ENCODE data around the gene SEC22C. TPM values are rescaled to one million over a fixed set of nuclear protein-coding genes. Genes with fewer than 3 reads are reported as not detected.

Gene SEC22C
- polyA plus RNA-seq, 1 experiment = 33.0 TPM

- Histone ChIP-seq H3K27ac (ENCODE audit: low read depth, low read length) (no peak overlapping the region), H3K9me3 (ENCODE audit: control insufficient read depth, insufficient read depth, low read length) (no peaks in the 10 kb centered on the region), H3K27me3 (ENCODE audit: control insufficient read depth, insufficient read depth, low read length) (peaks cover 3% of the 10 kb centered on the region), H3K4me3 (ENCODE audit: low read depth, low read length) (no peak overlapping the region)
- no peak for DNase-seq (ENCODE audit: low read depth, low spot score)
- no peak for TF ChIP-seq CTCF (IDR thresholded peaks at IDR 0.05; ENCODE audit: low read depth, low read length)
- ChIA-PET POLR2A (no interaction called here), CTCF (no interaction called here)
These were observed 65.8 kb downstream of the SEC22C start for GRCh38 chr3:42515976-42516375.

- Histone ChIP-seq H3K27ac (ENCODE audit: low read depth, low read length) (no peak overlapping the region), H3K9me3 (ENCODE audit: control insufficient read depth, insufficient read depth, low read length) (no peaks in the 10 kb centered on the region), H3K4me3 (ENCODE audit: low read depth, low read length) (no peak overlapping the region), H3K27me3 (ENCODE audit: control insufficient read depth, insufficient read depth, low read length) (peaks cover 3% of the 10 kb centered on the region)
- POLR2A ChIA-PET = no interaction called here
- CTCF ChIA-PET = no interaction called here
- DNase-seq (ENCODE audit: low read depth, low spot score) = no peak
- no peak for TF ChIP-seq CTCF (IDR thresholded peaks at IDR 0.05; ENCODE audit: low read depth, low read length)
These were observed 66.3 kb downstream of the SEC22C start for GRCh38 chr3:42515391-42515916.

GRCh38 chr3:42514876-42515275 lies 66.9 kb downstream of the SEC22C start:
- POLR2A ChIA-PET = no interaction called here
- Histone ChIP-seq H3K4me3 (ENCODE audit: low read depth, low read length) (no peak overlapping the region), H3K27ac (ENCODE audit: low read depth, low read length) (no peak overlapping the region)

GRCh38 chr3:42513521-42513920 lies 68.2 kb downstream of the SEC22C start:
- TF ChIP-seq CTCF (IDR thresholded peaks at IDR 0.05; ENCODE audit: low read depth, low read length) = no peak
- ChIA-PET CTCF (no interaction called here), POLR2A (no interaction called here)
- Histone ChIP-seq H3K27ac (ENCODE audit: low read depth, low read length) (no peak overlapping the region), H3K9me3 (ENCODE audit: control insufficient read depth, insufficient read depth, low read length) (no peaks in the 10 kb centered on the region), H3K4me3 (ENCODE audit: low read depth, low read length) (no peak overlapping the region), H3K27me3 (ENCODE audit: control insufficient read depth, insufficient read depth, low read length) (peaks cover 9% of the 10 kb centered on the region)
- no peak for DNase-seq (ENCODE audit: low read depth, low spot score)

More at GRCh38 chr3:42514876-42515275, 66.9 kb downstream of the SEC22C start:
- DNase-seq (ENCODE audit: low read depth, low spot score) = no peak
- Histone ChIP-seq H3K9me3 (ENCODE audit: control insufficient read depth, insufficient read depth, low read length) (no peaks in the 10 kb centered on the region), H3K27me3 (ENCODE audit: control insufficient read depth, insufficient read depth, low read length) (peaks cover 3% of the 10 kb centered on the region)
- CTCF ChIA-PET = interaction anchor here (0.5 kb wide), 1 partner anchor 1050 kb away, joined by 4 read pairs; no protein-coding TSS in a partner anchor
- TF ChIP-seq CTCF (IDR thresholded peaks at IDR 0.05; ENCODE audit: low read depth, low read length) = no peak

- CTCF ChIA-PET = no interaction called here
- no peak overlapping the region for H3K27ac ChIP-seq (ENCODE audit: low read depth, low read length)
- H3K9me3 ChIP-seq (ENCODE audit: control insufficient read depth, insufficient read depth, low read length) = no peaks in the 10 kb centered on the region
- DNase-seq (ENCODE audit: low read depth, low spot score) = no peak
- H3K4me3 ChIP-seq (ENCODE audit: low read depth, low read length) = no peak overlapping the region
- POLR2A ChIA-PET = no interaction called here
- H3K27me3 ChIP-seq (ENCODE audit: control insufficient read depth, insufficient read depth, low read length) = peaks cover 9% of the 10 kb centered on the region
- no peak for TF ChIP-seq CTCF (IDR thresholded peaks at IDR 0.05; ENCODE audit: low read depth, low read length)
These were observed 68.6 kb downstream of the SEC22C start for GRCh38 chr3:42513121-42513520.
